NCI-H2196 (cell line): ENCODE results near the gene PANK1.
"Not testable (repeated sequence)": the region's sequence is repeated elsewhere in the genome, so short reads cannot be mapped to it uniquely, and the experiment has no call there.

ENCODE experiments used
- DNase-seq: peaks from one replicate; lab custom pipeline; 2025; ENCODE audit not compliant: unreplicated experiment; lab: John Stamatoyannopoulos, UW

The PANK1 gene

DNA sequence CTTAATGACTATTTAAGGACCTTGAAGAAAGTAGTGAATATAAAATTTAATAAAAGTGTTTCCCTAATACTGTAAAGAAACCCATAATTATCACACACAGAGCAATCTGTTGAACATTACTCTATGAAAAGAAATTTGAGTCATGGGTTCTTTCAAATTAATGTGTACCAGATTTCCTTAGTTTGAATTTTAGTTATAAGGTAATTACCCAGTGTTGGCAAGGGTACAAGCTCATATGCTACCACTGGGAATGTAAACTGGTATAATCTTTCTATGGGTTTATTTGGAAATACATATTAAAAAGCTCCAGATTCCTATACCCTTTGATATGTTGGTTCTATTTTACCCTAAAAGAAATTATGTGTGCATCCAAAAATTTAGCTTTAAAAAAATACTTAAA is 22.9 kb downstream of the PANK1 start:
- DNase-seq, result no peak

DNA sequence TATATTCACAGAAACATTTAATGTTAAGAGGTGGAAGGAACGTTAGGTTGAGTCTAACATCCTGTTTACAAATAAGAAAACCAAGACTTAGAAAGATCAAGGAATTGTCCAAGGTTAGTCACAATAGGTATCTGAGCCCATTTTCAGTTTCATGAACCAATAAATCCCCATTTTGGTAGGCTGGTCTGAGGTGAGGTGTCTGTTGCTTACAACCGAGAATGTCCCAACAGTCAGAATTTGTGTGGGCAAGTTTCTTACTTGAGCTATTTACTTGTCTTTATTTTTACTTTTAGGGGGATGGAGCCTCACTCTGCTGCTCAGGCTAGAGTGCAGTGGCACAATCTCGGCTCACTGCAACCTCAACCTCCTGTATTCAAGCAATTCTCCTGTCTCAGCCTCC is 23.6 kb downstream of the PANK1 start:
- DNase-seq, result no peak

DNA sequence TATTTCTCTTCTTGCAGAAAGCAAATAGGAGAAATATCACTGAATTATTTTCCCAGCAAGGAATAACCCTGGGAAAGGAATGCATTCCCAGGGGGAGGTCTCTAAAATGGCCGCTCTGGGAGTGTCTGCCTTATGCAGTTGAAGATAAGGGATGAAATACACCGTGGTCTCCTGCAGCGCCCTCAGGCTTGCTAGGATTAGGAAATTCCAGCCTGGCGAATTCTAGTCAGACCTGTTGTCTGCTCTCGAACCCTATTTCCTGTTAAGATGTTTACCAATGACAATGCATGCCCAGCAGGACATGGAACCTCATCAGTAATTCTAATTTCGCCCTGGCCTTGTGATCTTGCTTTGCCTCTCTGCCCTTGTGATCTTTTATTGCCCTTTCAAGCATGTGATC is 24.7 kb downstream of the PANK1 start:
- DNase-seq, result not testable (repeated sequence)

DNA sequence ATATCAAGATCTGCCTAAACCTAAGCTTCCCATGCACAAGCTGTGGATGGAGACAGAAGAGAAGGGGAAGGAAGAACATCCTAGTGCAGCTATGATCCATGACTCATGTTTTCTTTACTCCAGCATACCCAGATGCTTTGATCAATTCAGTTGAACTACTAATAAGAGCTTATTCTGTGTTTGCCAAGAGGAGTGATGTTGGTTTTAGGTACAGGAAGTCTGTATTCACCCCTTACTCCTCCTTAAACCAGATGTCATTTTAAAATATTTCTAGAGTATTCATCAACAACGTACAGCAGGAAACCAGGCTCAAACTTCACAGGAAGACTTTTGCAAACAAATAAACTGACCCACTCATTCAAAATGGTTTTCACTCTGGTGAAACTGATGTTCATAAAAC is 29.2 kb downstream of the PANK1 start:
- no peak for DNase-seq

DNA sequence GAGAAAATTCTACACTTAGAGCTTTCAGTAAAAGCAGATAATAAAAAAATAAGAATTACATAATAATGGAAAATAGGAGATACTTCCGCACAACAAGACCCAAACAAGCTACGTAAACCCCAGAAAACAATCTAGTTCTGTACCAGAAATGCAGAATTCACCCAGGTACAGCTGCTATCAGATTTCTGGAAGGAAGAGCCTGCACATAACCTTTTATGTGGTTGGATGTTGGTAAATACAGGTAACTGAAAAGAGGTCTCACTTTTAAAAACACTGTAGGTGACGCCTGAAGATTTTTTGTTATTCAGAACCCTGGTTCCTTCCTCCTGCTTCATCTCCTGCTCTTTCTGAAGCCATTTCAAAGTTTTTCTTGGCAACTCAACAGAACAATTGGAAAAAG is 29.9 kb downstream of the PANK1 start:
- no peak for DNase-seq

DNA sequence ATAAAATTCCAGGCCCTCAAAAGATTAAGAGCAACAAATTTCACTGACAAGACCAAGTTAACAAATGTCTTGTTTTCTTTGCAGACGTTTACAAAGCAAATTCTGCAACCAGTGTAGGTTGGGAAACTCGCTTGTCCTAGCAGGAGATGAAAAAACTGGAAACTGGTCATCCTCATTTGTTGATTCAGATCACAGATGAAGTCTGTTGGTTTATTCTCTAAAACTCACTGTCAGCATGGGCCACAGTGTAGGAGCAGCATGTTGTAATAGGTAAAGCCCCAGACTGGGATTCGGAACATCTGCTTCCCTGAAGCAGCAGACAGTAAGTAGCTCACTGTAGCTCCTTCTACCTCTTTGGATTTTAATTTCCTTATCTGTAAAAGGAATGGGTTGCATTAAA is 31.5 kb downstream of the PANK1 start:
- DNase-seq, result no peak

DNA sequence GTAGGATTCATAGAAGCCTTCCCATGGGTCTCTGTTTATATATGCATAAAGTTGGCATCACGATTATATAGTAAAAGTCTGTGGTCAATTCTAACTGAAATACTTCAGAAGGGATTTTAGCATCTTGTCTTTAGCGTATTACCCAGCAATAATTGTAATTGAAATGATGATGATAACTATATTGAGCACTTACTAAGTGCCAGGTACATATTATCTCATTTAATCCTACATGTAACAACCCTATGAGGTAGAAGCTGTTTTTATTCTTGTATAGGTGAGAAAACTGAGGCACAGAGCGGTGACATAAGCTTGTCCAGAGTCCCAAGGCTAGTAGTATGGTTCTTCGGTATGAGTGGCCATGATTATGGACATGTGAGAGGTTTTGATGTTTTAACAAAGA is 33.8 kb downstream of the PANK1 start:
- DNase-seq, result no peak

DNA sequence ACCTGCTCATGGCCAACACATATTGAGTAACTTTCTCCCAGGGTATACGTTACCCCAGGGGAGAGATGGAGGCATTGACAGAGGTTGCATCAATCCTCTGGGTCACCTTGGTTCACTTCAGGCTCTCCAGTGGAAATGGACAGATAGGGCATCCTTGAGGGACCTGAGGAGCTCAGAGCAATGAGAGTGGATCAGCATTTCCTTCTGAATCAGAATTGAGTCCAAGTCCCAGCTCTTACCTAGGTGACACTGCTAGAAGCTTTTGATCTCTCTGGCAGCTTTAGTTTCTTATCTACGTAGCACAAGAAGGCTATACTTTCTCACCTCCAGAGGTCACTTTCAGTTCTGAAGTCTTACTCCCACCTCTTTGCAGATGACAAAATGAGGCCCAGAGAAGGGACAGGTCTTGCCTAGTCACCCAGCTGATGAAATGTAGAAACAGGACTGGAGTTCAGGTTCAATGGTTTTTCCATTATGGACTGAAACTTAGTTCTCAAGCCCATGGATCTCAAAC is 35.2 kb downstream of the PANK1 start:
- DNase-seq, result no peak

DNA sequence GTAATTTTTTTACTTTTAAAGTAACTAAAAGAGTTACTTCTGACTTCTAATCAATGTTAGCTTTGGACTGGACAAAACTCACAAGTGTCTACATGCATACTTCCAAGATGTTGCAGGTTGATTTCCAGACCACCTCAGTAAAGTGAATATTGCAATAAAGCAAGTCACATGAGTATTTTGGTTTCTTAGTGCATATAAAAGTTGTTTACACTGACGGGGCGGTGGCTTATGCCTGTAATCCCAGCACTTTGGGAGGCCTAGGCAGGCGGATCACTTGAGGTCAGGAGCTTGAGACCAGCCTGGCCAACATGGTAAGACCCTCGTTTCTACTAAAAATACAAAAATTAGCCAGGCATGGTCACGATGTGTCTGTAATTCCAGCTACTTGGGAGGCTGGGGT is 40.8 kb downstream of the PANK1 start:
- DNase-seq, result no peak

DNA sequence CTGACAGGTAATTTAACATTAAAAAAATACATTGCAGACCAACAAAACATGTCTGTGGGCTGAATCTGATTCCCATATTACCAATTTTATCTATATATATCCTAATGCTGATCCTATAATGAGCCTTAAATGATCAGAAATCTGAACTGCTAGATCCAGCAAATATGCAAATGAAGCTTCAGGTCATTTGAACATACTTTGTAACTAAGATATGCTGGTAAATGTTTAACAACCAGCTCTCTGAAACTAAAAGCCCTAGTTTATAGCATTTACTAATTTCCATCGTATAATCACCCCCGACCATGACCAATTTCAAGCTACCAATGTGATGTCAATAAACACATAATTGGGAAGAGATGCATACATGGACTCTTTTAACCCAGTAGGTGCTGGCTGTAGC is 42.1 kb downstream of the PANK1 start:
- DNase-seq, result no peak

DNA sequence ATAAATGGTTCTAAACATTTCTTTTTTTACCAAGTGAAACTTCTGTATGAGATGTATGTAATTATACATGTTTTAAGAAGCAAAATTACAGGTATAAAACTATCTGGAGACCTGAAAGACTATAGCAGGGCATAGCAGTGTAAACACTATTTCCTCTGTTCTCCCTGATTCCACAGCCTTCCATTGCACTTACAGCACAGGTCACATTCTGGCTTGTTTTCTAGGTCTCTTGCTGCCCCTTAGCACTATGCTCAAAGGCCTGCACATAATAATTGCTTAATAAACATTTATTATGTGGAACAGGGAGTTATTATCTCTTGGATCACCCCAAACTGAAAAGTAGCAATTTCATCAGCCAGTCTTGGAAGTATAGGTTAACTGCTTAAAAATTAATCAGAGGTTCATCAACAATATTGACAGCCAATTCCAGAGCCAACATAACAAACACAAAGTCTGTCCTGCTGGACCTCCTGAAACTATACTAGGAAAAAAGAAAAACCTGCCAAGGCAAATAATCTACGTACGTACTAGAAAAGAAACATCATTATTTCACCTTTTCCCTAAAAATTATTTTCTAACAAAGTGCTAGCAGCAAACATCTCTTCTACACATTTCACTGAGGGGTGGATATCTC is 43.2 kb downstream of the PANK1 start:
- no peak for DNase-seq

DNA sequence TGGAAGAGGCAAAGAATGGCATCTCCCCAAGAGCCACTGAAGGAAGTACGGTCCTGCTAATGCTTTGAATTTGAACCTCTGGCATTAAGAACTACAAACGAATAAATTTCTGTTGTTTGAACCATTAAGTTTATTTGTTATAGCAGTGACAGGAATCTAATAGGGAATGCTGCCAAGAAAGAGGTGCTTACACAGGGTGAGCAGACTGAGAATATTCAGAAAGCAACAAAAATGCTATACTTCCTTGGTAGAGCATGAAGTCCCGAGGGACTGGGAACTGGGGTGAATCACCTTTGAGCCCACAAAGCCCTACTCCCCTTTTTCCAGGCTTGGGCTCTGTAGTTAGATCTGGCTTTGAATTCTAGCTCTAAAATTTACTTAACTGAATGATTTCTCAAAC is 45.0 kb downstream of the PANK1 start:
- DNase-seq, result no peak

DNA sequence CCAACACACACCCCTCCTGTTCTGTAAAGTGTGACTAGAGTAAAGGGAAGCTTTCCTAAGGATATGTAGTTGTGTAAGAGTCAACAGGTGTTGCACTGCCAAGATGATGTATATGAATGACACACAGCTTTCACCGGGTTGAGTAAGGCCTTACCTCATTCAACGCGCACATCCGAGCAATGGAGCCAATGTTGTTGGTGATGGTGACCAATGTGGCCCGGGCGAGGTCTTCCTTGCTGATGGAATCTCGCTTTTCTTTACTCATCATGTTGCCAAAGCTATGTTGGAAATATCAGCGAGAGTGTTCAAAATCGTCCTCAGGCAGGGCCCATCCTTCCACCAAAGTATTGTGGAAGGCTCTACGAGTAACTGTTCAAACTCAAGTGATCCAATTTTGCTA is 52.0 kb downstream of the PANK1 start:
- DNase-seq, result no peak

DNA sequence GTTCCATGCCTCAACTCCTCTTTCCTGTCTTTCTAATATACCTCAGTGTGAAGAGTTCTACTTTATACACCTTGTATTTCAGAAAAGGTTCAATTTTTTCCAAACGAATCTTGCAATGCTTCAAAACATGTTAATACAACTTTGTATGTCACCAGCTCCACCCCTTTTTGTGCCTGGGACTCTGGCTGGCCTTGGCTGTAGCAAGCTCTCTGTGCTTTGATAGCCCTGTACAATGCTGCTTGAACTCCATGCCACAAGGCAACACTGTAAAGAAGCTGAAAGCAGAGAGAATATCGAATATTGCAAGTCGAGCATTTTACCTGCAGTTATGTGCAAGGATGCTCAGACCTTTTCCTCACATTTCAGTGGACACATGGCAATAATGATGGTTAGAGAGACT is 52.5 kb downstream of the PANK1 start:
- DNase-seq, result no peak

DNA sequence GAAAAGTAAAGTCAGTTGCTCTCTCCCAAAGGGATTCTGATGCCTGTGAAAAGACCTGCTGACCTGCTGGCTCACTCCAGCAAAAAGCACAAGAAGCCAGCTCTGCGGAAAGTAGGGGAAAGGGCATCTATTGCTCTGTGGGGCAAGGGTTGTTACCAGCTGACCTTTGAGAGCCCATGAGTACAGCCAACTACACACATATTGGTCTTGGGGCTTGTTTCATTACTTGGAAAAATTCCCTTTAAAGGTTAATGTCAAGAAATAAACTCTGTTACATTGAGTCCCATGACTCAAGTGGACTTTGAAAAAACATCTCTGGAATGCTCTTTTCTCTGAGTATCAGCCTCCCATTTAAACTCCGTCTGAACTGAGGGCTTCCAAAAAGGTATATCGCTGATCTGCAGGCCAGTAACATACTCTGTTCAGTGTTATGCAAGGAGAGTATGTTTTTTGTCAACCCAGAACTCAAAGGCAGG is 53.2 kb downstream of the PANK1 start:
- no peak for DNase-seq

DNA sequence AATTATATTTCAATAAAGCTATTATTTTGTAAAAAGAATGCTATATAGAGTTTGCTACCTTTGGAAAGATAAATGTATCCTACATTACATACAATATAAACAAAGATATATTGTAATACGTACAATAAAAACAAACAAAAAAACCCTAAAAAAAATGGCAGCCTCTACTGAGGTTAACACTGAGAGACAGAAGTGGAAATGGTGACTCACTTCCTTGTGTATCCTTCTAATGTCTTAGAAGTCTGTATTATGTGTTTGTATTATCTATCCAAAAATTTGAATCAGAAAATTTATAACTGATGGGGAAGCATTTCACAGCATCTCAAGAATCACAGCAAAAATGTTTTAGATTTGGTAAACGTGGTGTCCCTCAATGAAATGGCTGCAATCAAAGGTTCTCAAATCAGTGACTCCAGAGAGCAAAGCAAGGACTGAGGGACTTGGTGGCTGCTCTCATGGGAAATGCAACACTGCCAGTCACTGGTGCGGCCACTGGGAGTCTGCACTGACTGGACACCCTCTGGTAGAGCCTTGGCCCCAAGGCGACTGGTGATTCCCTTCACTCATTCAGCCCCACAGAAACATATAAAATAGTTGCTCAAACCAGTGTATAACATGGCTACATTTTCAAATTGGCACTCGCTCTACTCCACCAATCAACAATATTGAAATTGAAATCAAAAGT is 53.8 kb downstream of the PANK1 start:
- DNase-seq, result no peak

DNA sequence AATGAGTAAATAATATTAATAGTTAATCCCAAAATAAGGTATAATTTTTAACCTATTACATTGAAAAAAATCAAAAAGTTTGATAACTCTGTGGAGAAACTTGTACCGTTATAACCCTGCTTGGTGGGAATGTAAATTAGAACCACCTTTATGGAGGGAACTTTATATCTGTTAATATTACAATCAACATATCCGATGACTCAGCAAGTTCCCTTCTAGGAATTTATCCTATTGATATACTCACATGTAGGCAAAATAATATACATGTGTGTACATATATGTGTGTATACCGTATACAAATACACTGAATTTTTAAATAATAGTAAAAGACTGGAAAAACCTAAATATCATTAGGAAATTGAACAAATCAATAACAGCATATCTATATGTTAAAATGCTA is 54.7 kb downstream of the PANK1 start:
- DNase-seq, result no peak

DNA sequence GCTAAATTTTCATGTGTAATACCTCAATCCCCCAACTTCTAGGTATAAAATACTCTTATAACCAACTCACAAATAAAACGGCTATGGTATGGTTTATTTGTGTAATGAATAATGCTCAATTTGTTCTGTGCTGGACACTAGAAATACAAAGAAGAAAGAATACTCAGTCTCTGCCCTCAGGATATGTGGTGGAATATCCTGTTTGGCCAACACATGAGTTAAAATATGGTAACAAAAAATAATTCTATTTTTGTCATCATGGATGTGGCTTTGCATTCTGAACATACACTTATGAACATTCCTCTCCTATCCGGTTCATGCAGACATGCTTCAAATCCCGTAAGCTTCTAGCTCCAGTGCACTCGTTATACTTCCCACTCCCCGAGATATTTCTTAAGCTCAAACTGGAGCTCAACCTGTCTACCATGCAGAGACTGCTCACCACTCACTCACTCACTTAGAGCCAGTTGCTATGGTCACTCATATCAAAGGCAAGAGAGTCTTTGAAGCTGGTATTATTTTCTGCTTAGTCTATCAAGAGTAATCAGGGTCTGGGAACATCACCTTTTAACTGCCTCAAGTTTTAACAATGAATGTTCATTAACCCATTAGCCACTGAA is 55.8 kb downstream of the PANK1 start:
- no peak for DNase-seq

DNA sequence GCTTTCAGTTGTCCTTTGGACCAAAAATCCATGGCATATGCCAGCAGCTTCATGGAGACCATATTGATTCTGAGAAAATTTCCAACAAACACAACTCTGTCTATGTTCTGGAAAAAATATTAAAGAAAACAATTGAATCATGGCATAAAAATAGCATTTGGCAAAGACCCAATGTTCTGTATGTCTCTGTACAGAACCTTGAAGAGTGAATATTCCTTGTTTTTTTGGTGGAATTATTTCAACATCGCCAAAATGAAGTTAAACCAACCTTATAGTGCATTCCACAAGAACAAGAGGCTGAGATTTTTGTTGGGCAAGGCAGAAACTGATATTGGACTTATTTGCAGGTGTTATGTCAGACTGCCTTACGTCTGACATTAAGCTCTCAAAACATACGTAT is 56.4 kb downstream of the PANK1 start:
- DNase-seq, result no peak

DNA sequence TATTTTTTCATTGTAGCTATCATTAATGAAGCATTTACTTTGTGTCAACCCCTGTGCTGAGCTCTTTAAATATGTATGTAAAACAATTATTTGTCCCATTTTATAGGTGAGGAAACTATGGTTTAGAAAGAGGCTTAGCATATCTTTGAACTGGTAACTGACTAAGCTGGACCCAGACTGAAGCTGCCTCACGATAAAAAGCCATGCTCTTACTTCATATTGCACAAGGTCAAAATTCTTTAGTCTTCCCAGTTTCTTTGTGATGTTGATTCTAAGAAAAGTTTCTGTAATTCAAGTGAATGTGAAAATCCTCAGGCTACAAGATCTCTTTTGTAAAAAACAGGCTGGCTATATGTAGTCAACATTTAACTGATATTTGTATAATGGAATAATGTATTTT is 63.0 kb downstream of the PANK1 start:
- no peak for DNase-seq

DNA sequence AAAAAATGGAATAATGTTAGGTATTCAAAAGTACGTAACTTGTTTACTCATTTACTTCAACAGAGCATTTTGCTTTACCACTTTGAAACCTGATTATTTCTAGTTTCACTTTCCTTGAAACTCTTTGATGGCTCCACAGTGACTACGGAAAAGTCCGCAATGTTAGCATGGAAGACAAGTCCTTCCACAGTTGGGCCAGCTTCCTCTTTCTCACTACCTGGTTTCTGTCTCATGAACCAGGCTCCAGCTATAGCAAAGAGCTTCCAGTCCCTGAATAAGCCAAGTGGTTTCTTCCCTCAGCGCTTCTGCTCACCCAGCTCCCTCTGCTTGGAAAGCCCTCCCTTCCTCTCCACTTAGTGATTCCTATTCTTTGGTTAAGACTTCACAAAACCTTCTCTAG is 64.8 kb downstream of the PANK1 start:
- no peak for DNase-seq

DNA sequence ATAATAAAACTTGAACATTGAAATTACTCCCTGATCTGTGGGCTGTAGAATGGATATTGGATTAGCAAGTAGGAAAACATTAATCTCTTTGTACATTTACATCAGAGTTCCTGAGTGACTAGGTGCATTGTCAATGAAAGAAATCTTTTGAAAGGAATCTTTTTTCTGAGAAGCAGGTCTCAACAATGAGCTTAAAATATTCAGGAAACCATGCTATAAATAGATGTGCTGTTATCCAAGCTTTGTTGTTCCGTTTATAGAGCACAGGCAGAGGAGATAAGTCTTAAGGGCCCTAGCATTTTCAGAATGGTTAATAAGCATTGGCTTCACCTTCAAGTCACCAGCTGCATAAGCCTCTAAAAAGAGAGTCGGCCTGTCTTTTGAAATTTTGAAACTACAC is 68.3 kb downstream of the PANK1 start:
- no peak for DNase-seq
